Esophagus squamous epithelium (tissue), 5 donors: ENCODE measurements around the gene DPYSL4. TPM values are rescaled to one million over a fixed set of nuclear protein-coding genes. Genes with fewer than 3 reads are reported as not detected.

Source experiments
- DNase-seq: peaks from one replicate; lab custom pipeline; 2025; lab: John Stamatoyannopoulos, UW
- H3K27ac ChIP-seq, 4 donors: fragments of 200-600 bp; sonication (generic); one replicate each; pipeline ENCODE4 v1.5.1; 2016 to 2019; ENCODE audit warnings: mild to moderate bottlenecking in 1 of 4
- H3K27me3 ChIP-seq, 4 donors: fragments of 200-600 bp; sonication (generic); 1 replicate in 3 of 4; 2 replicates in 1 of 4; pipeline versions ENCODE4 v1.5.1 to v1.6.0; 2017 to 2021; ENCODE audit warnings: antibody characterized with exemption in 1 of 4
- H3K36me3 ChIP-seq, 3 donors: fragments of 200-600 bp; sonication (generic); one replicate each; pipeline ENCODE4 v1.5.1; 2016 to 2019
- H3K4me1 ChIP-seq, 3 donors: fragments of 200-600 bp; sonication (generic); one replicate each; pipeline ENCODE4 v1.5.1; 2017 to 2019
- H3K4me3 ChIP-seq, 4 donors: fragments of 200-600 bp; sonication (generic); 1 replicate in 3 of 4; 2 replicates in 1 of 4; pipeline ENCODE4 v1.5.1; 2016 to 2019; ENCODE audit warnings: mild to moderate bottlenecking in 2 of 4, moderate library complexity in 1 of 4
- H3K9me3 ChIP-seq, 3 donors: fragments of 200-600 bp; sonication (generic); one replicate each; pipeline ENCODE4 v1.5.1; 2016 to 2019
- CTCF ChIP-seq, 6 experiments: fragments of 450-650 bp in 4 of 6; fragments of 200-600 bp in 2 of 6; sonication (generic) in 2 of 6; IDR thresholded peaks; one replicate each; pipeline ENCODE4 v1.5.1; 2016 to 2019; ENCODE audit warnings: antibody characterized with exemption in 6 of 6, mild to moderate bottlenecking in 4 of 6, moderate library complexity in 4 of 6
- POLR2A ChIP-seq, 4 donors: fragments of 450-650 bp; IDR thresholded peaks; one replicate each; pipeline ENCODE4 v1.6.1; 2017; ENCODE audit warnings: antibody characterized with exemption in 4 of 4, mild to moderate bottlenecking in 4 of 4, moderate library complexity in 3 of 4
- WGBS, 2 donors: methylation state at CpG; one replicate each; pipeline ENCODE4 v1.1.5; 2018; 5-methylcytosine and 5-hydroxymethylcytosine counted together
- intact Hi-C: fragments of 100-400 bp; cut with DNase I; formaldehyde crosslinking; loops from one replicate; pipeline ENCODE4 v1.15.0; 2022
- total RNA-seq, 4 donors: library from RNA; depleted of rRNA; stranded (reverse); fragments of >200 nt; gene quantifications; one replicate each; pipeline ENCODE4 v1.1.0, GENCODE V29; 2016
- donor health status: DM: yes; HTN: yes; CAD: no.

The DPYSL4 gene
- total RNA-seq, 4 donors from 2014 or later = 0.95 to 1.6 TPM; not detected in 2

- Histone ChIP-seq H3K4me1 (no peaks in the 10 kb centered on the region), H3K36me3 (no peaks in the 10 kb centered on the region), H3K4me3 (no peak overlapping the region), H3K27ac (no peak overlapping the region), H3K27me3 (no peaks in the 10 kb centered on the region), H3K9me3 (peaks cover 0 to 3% (median 0%) of the 10 kb centered on the region in 3 donors)
- intact Hi-C loops = no loop called here
- TF ChIP-seq POLR2A (IDR thresholded peaks at IDR 0.05) (no peak), CTCF (IDR thresholded peaks at IDR 0.05) (no peak)
- WGBS, 2 donors = 77 to 91% methylated on average over 4 to 6 of the region's 17 CpGs
- DNase-seq = no peak
Measured at GRCh38 chr10:132208462-132209050, 21.8 kb downstream of the DPYSL4 start.

GRCh38 chr10:132209130-132209529, 22.4 kb downstream of the DPYSL4 start:
- 40 to 68% methylated on average over 1 to 6 of the region's 14 CpGs for WGBS, 2 donors
- Histone ChIP-seq H3K9me3 (peaks cover 0 to 7% (median 0%) of the 10 kb centered on the region in 3 donors), H3K27ac (no peak overlapping the region), H3K36me3 (no peaks in the 10 kb centered on the region), H3K27me3 (no peaks in the 10 kb centered on the region), H3K4me1 (no peaks in the 10 kb centered on the region), H3K4me3 (no peak overlapping the region)
- DNase-seq = no peak
- TF ChIP-seq POLR2A (IDR thresholded peaks at IDR 0.05) (no peak), CTCF (IDR thresholded peaks at IDR 0.05) (no peak)
- intact Hi-C loops = no loop called here

- Histone ChIP-seq H3K36me3 (no peaks in the 10 kb centered on the region), H3K27ac (no peak overlapping the region), H3K27me3 (no peaks in the 10 kb centered on the region), H3K9me3 (peaks cover 0 to 10% (median 0%) of the 10 kb centered on the region in 3 donors), H3K4me1 (no peaks in the 10 kb centered on the region), H3K4me3 (no peak overlapping the region)
- no peak for DNase-seq
- intact Hi-C loops = no loop called here
- WGBS, 2 donors = 87 to 92% methylated on average over 18 to 19 of the region's 23 CpGs
- no peak for TF ChIP-seq POLR2A (IDR thresholded peaks at IDR 0.05)
- TF ChIP-seq CTCF (IDR thresholded peaks at IDR 0.05) = no peak
Measured at GRCh38 chr10:132209978-132210530, 23.3 kb downstream of the DPYSL4 start.

- Histone ChIP-seq H3K27me3 (no peaks in the 10 kb centered on the region), H3K9me3 (peaks cover 0 to 15% (median 0%) of the 10 kb centered on the region in 3 donors), H3K36me3 (no peaks in the 10 kb centered on the region), H3K27ac (no peak overlapping the region), H3K4me1 (no peaks in the 10 kb centered on the region), H3K4me3 (no peak overlapping the region)
- 89 to 90% methylated on average over 7 to 13 of the region's 14 CpGs for WGBS, 2 donors
- intact Hi-C loops = no loop called here
- no peak for TF ChIP-seq POLR2A (IDR thresholded peaks at IDR 0.05)
- no peak for DNase-seq
Measured at GRCh38 chr10:132210766-132211165, 24.0 kb downstream of the DPYSL4 start.

- 82% methylated on average over 9 of the region's 14 CpGs; no CpG with 5 or more reads in 1 of the 2 donors for WGBS, 2 donors
- no peak for DNase-seq
- Histone ChIP-seq H3K36me3 (no peaks in the 10 kb centered on the region), H3K9me3 (peaks cover 0 to 19% (median 0%) of the 10 kb centered on the region in 3 donors), H3K4me3 (no peak overlapping the region), H3K4me1 (no peaks in the 10 kb centered on the region), H3K27ac (no peak overlapping the region), H3K27me3 (no peaks in the 10 kb centered on the region)
- TF ChIP-seq CTCF (IDR thresholded peaks at IDR 0.05) = no peak
- intact Hi-C loops = no loop called here
Measured at GRCh38 chr10:132211246-132211645, 24.5 kb downstream of the DPYSL4 start.
